NB4 (cell line): ENCODE data around the gene TADA2B.

ENCODE experiments used
- DNase-seq: peaks from one replicate; pipeline ENCODE4 v3.0.0; 2010; ENCODE audit warnings: low read depth
- H3K4me3 ChIP-seq: one replicate; pipeline ENCODE4 v1.5.1; 2011; ENCODE audit warnings: mild to moderate bottlenecking, low read depth, low read length, moderate library complexity
- CTCF ChIP-seq: IDR thresholded peaks from one replicate; pipeline ENCODE4 v1.5.1; 2012; ENCODE audit warnings: low read depth, low read length
- MAX ChIP-seq: IDR thresholded peaks from 2 replicates; pipeline ENCODE4 v1.6.1; 2011; ENCODE audit warnings: low read depth, low read length
- MYC ChIP-seq: IDR thresholded peaks from 2 replicates; pipeline ENCODE4 v1.6.1; 2011; ENCODE audit warnings: low read depth, low read length
- POLR2A ChIP-seq: IDR thresholded peaks from 2 replicates; pipeline ENCODE4 v1.6.1; 2011; ENCODE audit warnings: mild to moderate bottlenecking; ENCODE audit not compliant: insufficient read length; ENCODE audit errors: extremely low read depth

Gene TADA2B

GRCh38 chr4:7014815-7015214 lies 28.4 kb upstream of the TADA2B start:
- no peak overlapping the region for H3K4me3 ChIP-seq
- TF ChIP-seq MAX (no peak), POLR2A (no peak), CTCF (no peak), MYC (no peak)
- DNase-seq: no peak

- no peak for DNase-seq
- H3K4me3 ChIP-seq: no peak overlapping the region
- TF ChIP-seq POLR2A (no peak), CTCF (no peak), MYC (no peak), MAX (no peak)
Measured at GRCh38 chr4:7015383-7016035, 27.7 kb upstream of the TADA2B start.

GRCh38 chr4:7016086-7016485 lies 27.1 kb upstream of the TADA2B start:
- no peak for TF ChIP-seq POLR2A
- no peak for TF ChIP-seq CTCF
- no peak for TF ChIP-seq MAX
- TF ChIP-seq MYC: no peak
- no peak for DNase-seq
- no peak overlapping the region for H3K4me3 ChIP-seq

GRCh38 chr4:7016512-7016911 lies 26.7 kb upstream of the TADA2B start:
- no peak for TF ChIP-seq MYC
- no peak for TF ChIP-seq CTCF
- TF ChIP-seq MAX: no peak
- no peak for TF ChIP-seq POLR2A
- DNase-seq: no peak
- H3K4me3 ChIP-seq: no peak overlapping the region

- H3K4me3 ChIP-seq: no peak overlapping the region
- no peak for TF ChIP-seq POLR2A
- TF ChIP-seq CTCF: no peak
- no peak for TF ChIP-seq MYC
Measured at GRCh38 chr4:7017446-7018048, 25.6 kb upstream of the TADA2B start.

GRCh38 chr4:7018281-7018680 lies 24.9 kb upstream of the TADA2B start:
- DNase-seq: no peak
- H3K4me3 ChIP-seq: no peak overlapping the region
- TF ChIP-seq MYC: no peak
- no peak for TF ChIP-seq MAX
- TF ChIP-seq CTCF: no peak
- TF ChIP-seq POLR2A: no peak

More at GRCh38 chr4:7017446-7018048, 25.6 kb upstream of the TADA2B start:
- DNase-seq: no peak
